HG03039 (cell line): ENCODE results near the gene CTSD.

Experiments
- ATAC-seq: cut with Tn5 transposase; IDR thresholded peaks from one replicate; pipeline ENCODE4 v1.9.1; 2021; ENCODE audit warnings: mild to moderate bottlenecking, moderate library complexity; ENCODE audit not compliant: unreplicated experiment

CTSD gene

DNA sequence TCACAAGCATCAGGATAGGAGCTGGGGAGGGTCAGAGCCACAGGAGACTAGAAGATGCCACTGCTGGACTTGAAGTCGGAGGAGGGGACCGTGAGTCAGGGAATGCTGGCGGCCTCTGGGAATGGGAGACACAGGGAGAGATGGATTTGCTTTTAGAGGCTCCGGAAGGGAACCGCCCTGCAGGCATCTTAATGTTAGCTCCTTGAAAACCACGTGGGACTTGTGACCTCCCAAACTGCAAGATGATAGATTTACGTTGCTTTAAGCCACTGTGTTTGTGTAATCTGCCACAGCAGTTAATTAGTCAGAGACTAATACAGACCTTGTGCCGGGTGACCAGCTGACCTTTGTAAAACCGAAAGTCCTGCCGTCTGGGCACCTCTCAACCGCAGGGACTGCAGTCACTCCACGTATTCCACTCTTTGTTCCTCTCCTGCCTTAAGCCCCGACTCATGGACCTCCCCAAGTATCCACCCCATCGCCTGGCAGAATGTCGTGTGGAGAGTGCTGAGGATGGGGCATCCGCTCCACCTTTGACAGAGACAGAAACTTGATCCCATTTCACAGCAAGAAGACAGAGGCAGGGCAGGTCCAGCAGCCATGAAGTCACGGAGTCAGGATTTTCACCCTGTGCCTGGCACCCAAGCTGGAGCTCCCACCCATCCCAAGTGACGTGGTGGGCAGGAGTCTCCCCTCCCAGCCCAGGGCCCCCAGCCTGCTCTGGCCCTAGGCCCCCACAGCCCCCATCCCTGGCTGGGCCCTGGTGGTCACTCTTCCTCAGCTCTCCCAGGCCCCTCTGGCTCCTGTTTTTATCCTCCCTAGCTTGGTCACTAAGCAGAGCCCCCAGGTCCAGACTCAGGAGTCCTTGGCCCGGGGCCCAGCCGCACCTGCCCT lies 19.4 kb upstream of the CTSD start:
- no peak for ATAC-seq

DNA sequence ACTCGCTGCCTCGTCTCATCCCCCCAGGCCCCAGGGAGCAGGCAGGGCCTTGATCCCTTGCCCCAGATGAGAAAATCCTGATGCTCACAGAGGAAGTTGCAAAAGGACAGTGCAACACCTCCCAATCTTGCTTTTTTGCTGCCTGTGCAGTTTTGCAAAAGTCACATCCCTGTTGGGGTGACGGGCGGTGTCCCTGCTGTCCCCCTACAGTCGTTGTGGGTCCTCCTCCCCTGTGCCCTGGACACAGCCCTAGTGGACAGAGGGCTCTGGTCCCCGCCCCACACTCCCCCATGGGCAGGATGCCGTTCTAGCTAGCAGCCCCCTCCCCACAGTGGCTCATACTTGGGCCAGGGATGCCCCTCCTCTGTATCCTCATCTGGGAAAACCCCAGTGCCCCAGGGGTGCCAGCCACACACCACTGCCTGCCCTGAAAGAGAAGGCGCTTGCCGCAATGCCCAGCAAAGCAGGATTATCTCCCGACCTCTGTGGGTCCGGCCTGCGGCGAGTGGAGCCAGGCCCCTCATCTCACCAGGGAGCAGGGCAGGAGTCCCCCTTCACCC lies 18.4 kb upstream of the CTSD start:
- ATAC-seq = no peak

DNA sequence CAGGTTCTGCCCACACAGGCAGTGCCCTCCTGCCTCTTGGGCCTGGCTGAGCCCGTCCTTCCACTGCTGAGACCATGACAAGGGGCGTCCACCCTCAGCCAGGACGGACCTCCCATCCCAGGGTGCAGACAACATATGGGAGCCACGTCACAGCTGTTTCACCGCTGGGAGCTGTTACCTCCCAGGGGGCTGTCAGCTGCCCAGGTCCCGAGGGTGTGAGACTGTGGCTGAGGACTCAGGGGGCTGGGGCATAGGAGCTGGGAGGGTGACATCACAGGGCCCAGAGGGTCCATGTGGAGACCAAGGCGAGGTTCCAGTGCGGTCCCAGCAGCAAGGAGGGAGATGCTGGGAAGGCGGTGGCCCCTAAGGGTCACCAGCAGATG lies 17.9 kb upstream of the CTSD start:
- ATAC-seq = no peak

DNA sequence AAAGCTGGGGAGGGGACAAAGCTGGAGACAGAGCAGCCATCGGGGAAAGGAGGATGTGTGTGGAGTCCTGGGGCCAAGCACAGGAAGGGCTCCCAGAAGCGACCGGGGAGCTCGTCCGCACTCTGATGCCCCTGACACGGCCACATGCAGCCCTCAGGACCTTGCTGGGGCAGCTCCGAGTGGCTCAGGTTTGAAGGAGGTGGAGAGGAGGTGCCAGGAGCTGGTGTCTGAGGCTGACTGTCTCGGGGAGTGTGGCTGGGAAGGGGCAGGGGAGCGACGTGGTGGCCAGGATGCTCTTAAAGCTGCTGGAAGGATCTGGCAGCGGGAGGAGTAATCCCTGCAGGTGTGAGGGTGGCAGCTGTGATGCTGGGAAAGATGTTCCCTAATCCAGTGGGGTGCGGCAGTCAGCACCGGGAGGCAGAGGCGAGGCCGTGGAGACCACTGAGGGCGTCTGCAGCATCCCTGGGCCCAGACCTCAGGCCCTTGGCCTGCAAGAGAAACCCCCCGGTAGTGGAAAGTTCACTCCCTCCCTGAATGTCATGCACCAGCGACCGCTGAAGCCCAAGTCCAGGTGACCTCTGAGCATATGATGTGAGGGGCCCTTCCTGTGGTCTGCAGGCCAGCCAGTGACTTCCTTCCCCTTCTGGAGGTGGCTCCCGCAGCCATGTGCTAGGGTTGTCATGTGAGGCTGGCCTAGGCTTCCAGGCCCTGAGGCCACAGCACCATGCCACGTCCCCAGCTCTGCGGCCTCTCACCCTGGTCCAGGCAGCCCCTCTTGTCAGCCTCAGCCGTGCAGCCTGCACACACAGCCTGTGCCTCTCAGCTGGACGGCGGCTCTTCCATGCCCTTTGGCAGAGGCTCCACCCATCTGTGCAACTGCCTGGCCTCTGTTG lies 17.2 kb upstream of the CTSD start:
- no peak for ATAC-seq

DNA sequence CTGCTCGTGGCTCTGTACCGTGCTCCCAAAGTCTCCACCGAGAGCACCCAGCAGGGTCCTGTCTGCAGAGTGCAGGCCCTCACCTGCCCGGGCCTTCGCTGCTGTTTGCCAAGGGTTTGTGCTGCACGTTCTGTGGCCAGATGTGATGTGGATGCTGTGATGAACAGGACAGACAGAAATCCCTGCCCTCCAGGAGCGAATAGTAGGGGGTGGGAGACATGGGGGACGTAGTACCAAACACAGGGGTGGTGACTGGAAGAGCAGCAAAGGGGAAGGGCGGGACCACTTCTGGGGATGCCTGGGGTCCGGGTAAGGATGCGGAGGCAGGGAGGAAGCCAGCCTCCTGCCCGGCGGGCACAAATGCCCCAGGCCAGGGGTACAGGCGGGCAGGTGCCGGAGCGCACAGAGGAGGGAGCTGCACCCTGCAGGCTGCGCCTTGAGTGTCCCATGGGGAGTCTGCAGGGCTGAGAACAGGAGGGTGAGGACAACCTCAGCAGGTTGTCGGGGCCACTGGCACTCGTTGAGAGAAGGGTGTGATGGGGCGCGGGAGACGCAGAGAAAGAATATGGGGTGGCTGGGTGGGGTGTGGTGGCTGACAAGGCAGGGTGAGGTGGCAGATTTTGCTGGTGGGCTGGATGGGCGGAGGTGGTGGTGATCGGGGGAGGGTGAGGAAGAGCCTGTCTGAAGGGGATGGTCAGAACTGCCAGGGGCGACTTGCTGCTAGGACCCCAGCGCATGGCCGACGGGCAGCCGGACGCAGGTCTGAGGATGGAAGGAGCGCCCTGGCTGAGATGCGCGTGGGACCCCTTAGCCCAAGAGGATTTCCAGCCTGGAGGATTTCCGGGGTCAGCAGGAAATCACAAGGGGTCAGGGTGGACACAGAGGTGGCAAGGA lies 16.3 kb upstream of the CTSD start:
- ATAC-seq = no peak

DNA sequence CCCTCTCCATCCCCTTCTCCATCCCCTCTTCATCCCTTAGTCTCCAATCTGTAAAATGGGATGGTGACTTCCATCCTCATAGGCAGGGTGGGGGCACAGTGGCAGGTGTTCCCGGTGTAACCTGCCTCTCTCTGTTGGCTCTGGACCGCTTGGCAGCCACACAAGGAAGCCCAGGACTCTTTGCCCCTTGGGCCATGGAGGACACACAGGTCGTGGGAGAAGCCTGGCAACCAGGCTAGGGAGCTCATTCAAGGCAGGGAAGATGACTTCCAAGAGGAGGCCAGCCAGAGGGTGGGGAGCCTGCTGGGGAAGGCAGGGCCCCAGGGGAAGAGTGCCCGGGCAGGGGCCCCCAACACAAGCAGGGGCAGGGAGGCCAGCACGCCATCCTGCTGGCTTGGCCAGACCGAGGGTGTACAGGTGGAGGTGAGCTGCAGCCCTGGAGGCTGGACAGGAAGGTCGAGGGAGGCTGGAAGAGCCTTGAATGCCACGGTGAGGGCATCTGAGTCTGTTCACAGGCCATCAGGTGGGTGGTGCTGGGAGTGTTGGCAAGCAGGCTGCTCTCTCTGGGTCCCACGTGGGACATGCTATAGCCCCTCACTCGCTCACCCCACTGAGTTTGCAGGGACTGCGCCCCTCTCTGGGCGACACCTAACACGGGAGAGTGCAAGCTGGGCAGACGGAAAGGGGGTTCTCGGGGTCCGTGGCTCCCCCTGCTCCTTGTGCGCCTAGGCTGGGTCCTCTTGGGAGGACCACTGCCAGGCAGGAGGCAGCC lies 15.5 kb upstream of the CTSD start:
- ATAC-seq = no peak

DNA sequence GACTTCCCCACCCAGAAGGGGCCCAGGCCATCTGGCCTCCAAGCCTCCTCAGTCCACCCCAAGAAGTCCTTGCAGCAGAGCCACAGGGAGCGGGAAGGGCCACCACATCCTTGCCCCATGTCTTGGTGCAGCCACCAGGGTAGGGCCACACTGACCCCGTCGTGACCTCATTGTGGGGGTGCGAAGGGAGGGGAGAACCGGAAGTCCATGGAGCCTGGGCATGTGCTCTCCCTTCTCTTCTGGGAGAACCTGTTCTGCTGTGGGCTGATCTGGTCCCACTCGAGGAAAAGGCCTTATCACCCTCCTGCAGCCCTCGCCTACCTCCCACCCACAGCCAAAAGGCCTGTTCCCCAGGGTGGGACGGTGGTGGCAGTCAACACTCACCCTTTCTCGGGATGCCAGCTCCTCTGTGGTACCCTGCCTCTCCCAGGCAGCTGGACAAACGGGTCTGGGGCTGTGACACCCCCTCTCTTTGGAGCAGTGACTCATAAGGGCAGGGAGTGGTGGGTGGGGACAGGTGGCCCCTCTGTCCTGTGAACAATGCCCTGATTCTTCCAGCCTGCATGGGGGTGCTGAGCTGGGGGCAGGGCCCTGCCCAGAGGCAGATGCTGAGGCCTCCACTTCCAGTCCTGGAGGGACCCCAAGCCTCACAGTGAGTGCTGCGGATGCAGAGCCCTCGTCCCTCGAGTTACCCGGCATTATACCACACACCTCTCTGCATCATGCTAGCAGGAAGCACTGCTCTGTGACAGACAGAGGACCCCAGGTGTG lies 14.6 kb upstream of the CTSD start:
- ATAC-seq = no peak

DNA sequence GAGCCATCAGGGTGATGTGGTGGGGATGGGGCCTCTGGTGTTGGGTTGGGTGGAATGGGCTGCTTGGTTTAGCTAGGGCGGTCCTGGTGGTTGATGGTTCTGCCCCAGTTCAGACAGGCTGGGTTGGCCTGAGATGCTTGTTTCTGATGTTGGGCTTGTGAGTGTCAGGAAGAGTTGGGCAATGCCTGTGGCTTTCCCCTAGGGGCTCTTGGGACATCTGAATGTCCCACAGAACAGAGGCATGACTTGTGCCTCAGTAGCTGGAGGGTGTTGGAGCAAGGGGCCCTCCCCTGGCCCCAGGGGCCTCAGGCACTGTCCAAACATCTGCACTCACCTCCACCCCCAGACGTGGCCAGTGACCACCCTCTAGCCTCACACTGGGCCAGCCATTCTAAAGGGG lies 14.0 kb upstream of the CTSD start:
- no peak for ATAC-seq

DNA sequence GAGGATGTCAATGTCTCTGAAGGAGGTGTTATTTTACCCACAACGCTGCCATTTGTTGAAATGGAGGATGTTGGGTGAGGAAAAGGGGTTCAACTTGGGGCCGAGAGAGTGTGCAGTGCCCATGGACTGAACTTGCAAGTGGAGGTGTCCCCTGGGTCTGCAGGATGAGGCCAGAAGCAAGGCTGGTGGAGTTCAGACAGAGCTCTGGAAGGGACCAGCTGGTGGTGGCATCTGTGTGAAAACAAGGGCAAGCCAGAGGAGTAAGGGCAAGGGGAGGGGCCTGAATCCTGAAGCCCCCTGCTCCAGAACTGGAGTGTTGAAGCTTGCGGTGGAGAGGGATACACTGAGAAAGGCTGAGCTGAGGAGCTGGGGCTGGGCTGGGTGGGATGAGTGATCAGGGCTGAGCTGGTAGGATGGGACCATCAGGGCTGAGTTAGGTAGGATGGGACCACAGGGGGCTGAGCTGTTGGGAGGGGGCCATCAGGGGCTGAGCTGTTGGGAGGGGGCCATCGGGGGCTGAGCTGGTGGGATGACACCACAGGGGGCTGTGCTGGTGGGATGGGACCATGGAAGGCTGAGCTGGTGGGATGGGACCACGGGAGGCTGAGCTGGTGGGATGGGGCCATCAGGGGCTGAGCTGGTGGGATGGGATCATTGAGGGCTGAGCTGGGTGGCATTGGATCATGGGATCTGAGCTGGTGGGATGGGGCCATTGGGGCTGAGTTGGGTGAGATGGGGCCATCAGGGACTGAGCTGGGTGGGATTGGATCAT lies 13.4 kb upstream of the CTSD start:
- no peak for ATAC-seq

GRCh38 chr11:1776331-1776851 lies 12.7 kb upstream of the CTSD start:
- ATAC-seq = no peak

DNA sequence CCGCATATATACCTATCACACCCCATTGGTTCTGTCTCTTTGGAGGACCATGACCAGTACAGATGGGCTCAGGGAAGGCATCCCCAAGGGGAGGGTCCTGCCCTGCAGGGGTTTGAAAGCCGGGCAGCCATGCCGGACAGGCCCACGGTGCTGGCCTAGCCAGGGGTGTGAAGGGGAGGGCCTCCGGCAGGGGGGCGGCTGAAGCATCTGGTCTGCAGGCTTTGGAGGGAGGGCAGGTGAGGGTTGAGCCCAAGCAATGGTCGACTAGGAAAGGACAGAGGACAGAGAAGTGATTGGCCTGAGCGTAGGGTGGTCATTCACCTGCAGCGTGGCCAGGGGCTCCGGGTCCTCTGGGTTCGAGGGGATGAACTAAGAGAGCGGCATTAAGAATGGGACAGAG lies 11.2 kb upstream of the CTSD start:
- no peak for ATAC-seq

- no peak for ATAC-seq
Measured at GRCh38 chr11:1773994-1774550, 10.3 kb upstream of the CTSD start.

GRCh38 chr11:1773131-1773993 lies 9.6 kb upstream of the CTSD start:
- ATAC-seq = no peak

DNA sequence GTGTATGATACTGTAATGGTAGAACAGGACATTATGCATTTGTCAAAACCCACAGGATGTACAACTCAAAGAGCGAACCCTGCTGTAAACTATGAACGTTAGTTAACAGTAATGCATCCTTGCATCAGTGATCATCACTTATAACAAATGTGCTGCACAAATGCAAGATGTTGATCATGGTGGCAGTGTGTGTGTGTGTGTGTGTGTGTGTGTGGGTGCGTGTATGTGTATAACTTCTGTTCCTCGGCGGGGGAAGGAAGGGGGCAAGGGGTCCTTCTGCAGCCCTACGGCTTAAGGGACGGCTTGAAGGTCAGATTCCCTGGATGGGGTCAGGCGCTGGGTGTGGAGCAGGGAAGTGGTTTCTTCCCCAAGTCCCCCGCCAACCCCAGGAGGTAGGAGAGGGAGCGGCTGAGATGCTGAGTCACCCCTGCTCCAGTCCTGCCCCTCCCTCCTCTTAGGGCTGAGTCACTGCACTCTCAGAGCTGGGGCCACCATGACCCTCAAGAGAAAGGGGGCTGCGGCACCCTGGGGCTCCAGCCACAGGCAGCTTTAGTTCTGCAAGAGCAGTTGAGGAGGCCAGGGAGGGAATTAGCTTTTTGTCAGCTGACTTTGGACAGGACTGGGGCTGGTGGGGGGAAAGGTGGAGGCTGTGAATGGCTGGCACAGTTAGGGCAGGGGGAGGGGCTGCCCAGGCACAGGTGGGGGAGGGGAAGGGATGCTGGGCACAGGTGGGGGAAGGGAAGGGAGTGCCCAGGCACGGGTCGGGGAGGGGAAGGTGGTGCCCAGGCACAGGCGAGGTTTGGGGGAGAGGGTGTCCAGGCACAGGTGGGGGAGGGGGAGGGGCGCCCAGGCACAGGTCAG lies 8.8 kb upstream of the CTSD start:
- no peak for ATAC-seq

DNA sequence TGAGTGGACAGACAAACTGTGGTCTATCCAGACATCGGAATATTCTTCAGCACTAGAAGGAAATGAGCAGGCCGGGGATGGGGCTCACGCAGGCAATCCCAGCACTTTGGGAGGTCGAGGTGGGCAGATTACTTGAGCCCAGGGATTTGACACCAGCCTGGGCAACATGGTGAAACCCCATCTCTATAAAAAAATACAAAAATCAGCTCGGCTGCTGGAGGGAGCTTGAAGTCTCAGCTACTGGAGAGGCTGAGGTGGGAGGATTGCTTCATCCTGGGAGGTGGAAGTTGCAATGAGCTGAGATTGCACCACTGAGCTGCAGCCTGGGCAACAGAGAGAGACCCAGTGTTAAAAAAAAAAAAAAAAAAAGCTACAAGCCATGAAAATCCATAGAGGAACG lies 8.0 kb upstream of the CTSD start:
- ATAC-seq = no peak

GRCh38 chr11:1771273-1771672 lies 7.5 kb upstream of the CTSD start:
- no peak for ATAC-seq
